GM19238 (cell line): ENCODE results near the gene HMGA1.
"Not testable (repeated sequence)": the region's sequence is repeated elsewhere in the genome, so short reads cannot be mapped to it uniquely, and the experiment has no call there.

Experiments used
- DNase-seq: peaks from one replicate; pipeline ENCODE4 v3.0.0; 2011; ENCODE audit warnings: low spot score; ENCODE audit not compliant: insufficient read length

HMGA1 gene

DNA sequence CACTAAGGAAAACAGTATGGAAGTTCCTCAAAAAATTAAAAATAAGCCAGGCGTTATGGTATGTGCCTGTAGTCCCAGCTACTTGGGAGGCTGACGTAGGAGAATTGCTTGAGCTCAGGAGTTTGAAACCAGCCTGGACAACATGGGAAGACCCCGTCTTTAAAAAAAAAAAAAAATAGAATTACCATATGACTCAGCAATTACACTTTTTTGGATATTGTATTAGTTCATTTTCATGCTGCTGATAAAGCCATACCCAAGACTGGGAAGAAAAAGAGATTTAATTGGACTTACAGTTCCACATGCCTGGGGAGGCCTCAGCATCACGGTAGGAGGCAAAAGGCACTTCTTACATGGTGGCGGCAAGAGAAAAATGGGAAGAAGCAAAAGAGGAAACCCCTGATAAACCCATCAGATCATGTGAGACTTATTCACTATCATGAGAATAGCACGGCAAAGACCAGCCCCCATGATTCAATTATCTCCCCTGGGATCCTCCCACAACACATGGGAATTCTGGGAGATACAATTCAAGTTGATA, 22.9 kb downstream of the HMGA1 start:
- DNase-seq: no peak

DNA sequence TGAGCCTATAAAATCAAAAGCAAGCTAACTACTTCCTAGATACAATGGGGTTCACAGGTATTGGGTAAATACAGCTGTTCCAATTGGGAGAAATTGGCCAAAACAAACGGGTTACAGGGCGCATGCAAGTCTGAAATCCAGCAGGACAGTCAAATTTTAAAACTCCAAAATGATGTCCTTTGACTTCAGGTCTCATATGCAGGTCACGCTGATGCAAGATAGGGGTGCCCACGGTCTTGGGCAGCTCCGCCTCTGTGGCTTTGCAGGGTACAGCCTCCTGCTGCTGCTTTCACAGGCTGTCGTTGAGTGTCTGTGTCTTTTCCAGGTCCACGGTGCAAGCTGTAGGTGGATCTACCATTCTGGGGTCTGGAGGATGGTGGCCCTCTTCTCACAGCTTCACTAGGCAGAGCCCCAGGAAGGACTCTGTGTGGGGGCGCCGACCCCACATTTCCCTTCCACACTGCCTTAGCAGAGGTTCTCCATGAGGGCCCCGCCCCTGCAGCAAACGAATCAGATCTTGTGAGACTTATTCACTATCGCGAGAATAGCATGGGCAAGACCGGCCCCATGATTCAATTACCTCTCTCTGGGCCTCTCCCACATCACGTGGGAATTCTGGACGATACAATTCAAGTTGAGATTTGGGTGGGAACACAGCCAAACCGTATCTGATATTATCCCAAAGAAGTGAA, 24.0 kb downstream of the HMGA1 start:
- DNase-seq: no peak

DNA sequence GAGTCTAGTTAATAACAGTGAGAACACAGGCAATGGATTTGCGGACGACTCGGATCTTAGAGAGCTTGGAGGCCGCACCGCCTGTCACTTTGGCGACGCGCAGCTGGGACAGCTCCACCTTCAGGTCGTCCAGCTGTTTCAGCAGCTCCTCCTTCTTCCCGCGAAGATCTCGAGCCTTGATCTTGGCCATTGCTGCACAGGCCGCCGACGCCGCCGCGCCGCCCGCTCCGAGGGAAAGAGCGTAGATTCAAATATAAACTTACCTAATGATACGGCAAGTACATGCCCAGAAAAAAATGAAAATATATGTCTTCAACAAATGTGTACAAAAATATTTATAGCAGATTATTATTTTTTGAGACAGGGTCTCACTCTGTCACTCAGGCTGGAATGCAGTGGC, 26.8 kb downstream of the HMGA1 start:
- not testable (repeated sequence) for DNase-seq

DNA sequence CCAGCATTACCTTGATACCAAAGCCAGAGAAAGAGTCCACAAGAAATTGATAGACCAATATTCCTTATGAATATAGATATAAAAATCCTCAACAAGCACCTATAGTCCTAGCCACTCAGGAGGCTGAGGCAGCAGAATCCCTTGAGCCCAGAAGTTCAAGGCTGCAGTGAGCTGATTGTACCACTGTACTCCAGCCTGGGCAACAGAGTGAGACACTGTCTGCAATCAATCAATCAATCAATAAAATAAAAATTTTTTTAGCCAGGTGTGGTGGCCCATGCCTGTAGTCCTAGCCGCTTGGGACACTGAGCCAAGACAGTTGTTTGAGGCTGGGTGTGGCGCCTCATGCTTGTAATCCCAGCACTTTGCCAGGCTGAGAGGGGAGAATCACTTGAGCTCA, 31.1 kb downstream of the HMGA1 start:
- DNase-seq: no peak

DNA sequence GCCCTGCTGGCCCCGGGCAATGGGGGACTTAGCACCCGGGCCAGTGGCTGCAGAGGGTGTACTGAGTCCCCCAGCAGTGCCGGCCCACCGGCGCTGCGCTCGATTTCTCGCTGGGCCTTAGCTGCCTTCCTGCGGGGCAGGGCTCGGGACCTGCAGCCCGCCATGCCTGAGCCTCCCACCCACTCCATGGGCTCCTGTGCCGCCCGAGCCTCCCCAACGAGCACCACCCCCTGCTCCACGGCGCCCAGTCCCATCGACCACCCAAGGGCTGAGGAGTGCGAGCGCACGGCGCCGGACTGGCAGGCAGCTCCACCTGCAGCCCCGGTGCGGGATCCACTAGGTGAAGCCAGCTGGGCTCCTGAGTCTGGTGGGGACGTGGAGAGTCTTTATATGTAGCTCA, 32.5 kb downstream of the HMGA1 start:
- DNase-seq: not testable (repeated sequence)

DNA sequence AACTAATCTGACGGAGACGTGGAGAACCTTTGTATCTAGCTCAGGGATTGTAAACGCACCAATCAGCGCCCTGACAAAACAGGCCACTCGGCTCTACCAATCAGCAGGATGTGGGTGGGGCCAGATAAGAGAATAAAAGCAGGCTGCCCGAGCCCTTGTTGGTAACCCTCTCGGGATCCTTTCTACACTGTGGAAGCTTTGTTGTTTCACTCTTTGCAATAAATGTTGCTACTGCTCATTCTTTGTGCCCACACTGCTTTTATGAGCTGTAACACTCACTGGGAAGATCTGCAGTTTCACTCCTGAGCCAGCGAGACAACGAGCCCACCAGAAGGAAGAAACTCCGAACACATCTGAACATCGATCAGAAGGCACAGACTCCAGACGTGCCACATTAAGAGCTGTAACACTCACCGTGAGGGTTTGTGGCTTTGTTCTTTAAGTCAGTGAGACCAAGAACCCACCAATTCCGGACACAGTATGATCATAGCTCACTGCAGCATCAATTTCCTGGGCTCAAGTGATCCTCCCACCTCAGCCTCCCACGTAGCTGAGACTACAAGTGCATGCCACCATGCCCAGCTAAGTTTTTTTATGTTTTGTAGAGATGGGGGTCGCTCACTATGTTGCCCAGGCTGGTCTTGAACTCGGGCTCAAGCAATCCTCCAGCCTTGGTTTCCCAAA, 33.1 kb downstream of the HMGA1 start:
- not testable (repeated sequence) for DNase-seq

DNA sequence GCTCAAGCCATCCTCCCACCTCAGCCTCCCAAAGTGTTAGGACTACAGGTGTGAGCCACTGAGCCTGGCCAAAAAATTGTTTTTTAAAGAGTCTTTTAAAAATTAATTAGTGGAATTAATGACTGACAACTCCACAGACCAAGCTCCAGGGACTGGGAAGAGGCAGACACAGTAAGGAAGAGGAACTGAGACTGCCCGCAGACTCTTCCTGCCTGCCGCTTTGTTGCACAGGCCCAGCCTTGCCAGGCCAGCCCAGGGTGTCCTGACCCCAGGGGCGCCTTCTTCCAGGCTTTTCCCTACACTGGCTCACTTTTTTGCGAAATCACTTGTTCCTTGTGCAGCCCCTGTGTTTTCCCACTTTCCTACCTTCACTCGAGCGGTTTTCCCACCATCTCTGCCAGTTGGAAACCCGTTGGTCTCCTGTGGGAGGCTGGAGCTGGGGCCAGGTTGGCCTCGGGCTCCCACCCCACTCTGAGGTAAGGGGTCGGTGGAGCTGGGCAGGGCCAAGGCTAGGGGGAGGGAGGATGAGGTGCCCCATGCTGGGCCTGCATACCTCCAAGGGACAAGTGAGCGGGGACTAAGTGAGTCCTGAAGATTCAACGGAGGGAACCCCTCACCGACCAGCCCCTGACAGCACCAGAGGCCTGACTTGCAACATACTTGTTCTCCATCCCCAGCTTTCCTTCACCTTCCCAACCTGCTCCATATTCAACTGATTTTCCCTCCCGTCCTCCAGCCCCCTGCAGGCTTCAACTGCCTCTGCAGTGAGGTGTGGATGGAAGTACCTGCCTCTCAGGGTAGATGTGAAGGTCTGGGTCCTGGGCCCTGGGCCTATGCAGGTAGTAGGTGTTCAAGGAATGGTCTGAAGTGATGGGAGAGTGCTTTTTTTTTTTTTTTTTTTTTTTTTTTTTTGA, 35.6 kb downstream of the HMGA1 start:
- DNase-seq: no peak

DNA sequence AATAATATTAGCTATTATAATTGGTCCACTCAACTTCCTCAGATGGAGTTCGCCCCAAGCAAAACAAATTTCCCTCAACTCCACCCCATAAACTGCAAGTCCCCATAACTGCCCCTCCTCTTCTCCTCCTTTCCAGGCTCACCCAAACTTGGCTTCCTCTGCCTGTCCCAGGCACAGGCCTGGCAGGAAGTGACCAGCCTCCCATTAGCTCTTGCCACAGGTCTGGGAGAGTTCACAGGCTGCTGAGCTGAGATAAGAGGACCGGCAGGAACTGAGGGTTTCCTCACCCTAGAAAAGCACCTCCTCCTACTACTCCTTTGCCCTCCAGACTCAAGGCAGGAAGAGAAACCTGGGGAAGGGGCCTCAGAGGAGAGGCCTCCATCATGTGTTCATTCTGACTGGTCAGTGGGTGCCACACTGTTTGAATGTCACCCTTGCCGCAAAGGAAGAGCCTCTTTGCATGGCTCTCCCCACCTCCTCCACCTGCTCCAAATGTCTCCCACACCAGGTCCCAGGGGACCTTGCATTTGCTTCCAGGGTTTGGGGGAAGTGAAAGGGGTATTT, 36.7 kb downstream of the HMGA1 start:
- peak; percentile 33 for DNase-seq

DNA sequence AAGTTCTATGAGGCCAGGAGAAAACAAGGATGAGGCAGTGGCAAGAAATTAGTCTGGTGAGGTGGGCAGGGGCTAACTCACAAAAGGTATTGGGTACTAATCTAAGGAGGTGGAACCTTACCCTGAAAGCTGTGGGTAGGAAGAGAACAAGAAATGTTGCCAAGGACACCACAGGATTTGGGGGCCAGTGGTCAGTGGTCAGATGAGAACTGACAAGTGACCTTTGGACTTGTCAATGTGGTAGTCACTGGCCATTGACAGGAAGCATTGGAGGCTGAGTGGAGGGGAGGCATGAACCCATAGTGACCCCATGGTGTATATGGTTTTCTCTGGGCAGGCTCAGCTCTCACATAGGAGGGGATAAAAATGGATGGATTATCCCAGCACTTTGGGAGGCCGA, 37.5 kb downstream of the HMGA1 start:
- no peak for DNase-seq

DNA sequence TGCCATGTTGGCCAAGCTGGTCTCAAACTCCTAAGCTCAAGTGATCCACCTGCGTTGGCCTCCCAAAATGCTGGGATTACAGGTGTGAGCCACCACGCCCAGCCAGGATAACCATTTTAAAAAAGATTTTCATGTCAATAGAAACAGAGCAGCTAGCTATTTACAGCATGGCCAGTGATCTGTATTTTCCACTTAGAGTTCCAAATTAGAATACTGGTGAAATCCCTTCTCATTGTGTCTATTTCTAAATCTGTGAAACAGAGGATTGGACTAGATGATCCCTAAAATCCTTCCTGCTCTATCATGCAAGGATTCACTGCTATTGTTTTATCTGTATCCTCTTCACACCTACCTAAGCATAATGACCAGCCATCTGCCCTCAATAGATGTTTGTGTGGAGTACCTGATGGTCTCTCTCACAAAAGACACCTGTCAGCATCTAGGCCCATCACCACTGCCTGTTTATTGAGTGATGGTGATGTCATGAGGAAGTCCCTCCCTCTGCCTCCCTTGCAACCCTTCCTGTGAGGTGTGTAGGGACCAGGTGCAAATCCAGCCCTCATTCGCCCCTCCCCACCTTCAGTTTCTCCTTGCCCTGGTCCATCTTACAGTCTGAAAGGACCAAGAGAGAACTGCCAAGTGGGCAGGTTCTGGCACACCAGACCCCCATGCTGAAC, 38.6 kb downstream of the HMGA1 start:
- no peak for DNase-seq

DNA sequence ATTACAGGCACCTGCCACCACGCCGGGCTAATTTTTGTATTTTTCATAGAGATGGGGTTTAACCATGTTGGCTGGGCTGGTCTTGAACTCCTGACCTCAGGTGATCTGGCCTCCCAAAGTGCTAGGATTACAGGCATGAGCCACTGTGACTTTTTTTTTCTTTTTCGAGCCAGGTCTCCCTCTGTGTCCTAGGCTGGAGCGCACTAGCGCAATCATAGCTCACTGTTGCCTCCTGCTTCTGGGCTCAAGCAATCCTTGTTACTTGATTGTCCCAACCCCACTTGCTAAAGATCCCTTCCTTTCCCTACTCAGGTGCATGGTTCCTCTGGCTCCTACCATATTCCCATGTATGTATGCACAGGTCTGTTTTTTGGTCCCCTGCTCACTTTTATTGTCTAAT, 39.5 kb downstream of the HMGA1 start:
- no peak for DNase-seq

DNA sequence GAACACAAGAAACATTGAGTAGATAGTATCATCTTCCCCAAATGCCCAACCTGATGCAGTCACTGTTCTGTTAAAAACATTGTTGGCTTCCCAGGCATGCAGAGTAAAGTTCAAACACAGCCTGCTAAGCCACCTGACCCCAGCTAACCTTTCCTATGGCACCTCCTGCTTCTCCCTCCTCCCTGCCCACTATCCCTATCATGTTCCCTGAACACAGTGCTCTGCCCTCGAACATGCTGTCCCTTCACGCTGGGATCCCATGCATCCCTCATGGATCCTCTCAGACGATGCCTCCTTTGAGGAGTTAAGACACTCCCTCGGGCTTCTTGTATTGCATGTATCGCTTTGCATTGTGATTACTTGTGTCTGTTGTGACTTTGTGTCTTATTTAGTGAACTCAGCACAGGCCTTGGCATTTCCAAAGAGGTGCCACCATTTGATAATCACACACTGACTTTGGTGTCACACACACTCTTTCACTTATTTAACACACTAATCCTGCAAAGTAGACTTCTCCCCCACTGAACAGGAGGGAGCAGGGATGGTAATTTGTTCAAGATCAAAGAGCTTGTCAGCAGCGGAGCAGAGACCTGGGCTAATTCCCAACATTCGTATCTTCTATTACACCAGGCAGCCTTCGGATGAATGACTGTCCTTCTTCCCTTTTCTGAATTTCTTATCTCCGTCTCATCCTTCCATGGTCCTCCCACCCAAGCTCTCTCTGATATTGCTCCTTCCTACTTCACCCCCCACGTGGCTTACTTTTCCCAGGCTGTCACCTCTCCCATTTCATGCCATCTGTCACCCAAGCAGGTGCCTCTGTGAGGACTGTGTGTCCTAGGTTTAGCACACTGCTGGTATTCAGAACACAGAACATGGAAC, 40.4 kb downstream of the HMGA1 start:
- no peak for DNase-seq

DNA sequence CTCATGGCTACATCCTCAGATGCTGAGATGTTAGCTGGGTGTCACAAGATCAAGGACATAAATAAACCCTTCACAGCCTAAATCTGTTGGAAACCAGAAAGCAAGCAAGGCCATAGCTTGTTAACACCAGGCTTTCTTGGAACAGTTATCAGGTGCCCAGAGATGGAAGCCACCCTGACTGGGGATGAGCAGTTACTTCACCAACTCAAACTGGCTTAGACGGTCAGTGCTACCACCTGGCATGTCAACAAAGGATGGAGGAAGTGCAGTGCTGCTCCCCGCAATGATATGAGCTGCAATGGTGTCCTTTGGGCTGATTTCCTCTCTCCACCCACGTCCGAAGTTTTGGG, 41.1 kb downstream of the HMGA1 start:
- no peak for DNase-seq

DNA sequence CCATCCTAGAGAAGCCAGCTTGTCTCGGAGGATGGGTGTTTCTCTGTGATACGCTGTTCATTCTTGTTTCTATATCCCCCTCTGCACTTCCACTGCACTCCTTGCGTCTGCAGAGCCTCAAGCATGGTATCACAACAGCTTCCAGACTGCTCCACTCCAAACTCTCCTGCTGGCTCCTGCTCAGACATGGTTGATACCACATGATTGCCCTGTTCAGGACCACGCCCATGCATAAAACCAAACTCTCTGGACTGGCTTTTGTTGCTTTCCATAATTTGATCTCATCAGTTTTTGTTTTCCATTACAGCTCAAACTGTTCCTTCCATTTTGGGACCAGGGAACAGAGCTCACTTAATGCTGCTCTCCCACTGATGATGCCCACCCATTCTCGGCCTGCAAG, 42.2 kb downstream of the HMGA1 start:
- no peak for DNase-seq

DNA sequence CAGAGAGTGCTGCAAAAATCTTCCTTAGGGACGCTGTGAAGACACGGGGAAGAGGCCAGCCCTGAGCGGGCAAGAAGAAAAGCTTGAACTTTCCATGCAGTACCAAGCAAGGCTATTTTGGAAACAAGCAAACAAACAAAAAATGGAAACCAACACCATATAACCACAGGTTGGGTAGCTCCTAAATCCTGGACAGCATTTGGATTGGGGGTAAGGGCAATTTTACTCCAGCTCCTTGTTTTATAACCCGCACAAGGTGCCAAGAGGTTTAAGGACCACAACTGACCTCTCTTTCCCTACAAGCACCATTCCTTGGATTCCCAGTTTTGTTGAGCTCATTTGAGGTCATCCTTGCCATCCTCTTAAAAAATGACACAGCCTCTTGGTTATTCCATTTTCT, 43.5 kb downstream of the HMGA1 start:
- no peak for DNase-seq

DNA sequence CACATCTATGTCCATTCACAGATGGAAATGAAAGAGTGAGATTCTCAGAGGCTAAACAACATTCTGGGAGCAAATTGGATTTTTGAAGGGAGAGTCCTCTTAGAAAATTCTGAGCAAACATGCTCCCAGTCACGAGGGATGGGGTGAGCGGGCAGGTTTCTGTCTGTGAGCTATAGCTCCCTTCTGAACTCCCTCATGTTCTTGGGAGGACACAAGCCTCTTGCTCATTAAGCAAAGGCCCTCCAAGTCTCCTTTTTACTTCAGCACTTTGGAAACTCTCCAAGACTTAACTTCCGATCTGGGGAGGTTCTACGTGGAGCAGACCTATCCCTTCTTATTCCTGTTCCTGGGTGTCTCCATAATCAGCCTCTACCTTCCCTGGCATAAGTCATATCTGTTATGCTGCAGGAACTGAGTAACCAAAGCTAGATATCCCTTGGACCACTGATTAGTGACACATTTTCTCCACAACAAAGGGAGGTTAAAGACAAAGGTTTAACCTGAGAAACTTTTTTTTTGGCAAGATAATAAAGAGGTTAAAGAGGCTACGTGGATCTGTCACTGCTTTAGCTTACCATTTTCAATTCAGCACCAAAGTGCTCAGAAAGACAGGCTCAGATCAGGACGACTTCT, 45.1 kb downstream of the HMGA1 start:
- DNase-seq: no peak

DNA sequence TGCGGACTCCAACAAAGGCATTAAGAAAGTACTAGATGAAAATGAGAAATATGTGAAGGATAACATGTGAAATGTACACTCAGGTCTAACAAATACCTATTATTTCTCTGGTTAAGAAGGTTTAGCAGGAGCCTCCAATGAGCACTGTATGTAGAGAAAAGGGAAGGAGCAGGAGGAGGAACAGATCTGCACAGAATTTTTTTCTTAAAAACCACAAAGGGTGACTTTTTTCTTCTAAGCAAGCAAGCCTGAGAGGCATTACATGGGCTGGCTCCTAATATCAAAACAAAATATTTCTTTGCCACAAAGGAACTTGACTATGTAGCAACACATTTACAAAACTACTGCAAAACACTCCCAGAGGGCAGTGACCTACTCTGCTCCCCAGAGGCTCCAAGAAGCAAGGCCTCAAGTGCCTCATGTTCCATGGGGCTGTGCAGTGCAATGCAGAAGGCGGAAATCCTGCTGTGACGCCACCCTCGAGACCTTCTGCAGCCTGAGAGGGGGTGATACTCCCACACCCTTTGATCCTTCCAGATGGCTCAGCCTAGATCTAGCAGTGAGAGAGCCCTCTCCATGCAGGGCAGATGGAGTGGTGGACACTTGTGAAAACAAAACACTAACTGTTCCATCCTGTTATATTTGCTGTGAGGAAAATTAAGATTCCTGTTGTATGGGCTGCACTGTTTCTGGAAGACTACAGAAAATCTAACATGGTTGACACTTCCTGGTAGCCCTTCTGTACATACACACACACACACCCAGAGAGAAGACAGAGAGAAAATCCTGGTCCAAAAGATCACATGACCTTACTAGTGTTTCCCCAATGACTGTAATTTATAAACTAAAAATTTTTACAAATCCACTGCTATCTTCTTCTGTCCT, 48.1 kb downstream of the HMGA1 start:
- no peak for DNase-seq

DNA sequence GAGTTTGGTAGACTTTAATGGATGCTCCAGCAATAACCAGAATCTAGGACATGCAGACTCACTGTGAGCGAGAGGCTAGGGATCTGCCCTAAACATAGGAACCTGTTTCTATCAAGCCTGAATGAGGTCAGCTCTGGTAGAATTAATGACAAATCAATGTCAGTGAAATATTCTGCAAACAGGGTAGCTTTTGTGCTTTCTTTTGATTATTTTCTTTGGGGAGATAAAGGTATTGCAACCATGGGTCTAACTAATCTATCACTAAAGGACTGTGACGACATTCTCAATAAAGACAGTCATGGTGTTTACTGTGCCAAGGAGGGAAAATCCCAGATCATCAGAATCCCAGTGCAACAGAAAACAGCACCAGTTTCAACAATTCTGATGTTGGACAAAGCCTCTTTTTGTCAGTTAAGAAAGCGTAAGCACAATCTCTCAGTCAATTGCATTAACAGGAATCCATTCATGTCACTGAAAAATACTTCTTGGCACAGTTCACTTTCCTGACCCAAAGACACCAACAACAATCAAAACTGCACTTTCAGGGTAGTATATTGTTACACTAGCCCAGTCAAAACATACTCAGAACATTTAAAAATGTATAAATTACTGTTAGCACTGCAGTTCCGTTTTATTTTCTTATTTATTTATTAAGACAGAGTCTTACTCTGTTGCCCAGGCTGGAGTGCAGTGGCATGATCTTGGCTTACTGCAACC, 48.9 kb downstream of the HMGA1 start:
- no peak for DNase-seq
